ENCODE data around the gene TBL2.
"Not testable (repeated sequence)": the region's sequence is repeated elsewhere in the genome, so short reads cannot be mapped to it uniquely, and the experiment has no call there.

The TBL2 gene

DNA sequence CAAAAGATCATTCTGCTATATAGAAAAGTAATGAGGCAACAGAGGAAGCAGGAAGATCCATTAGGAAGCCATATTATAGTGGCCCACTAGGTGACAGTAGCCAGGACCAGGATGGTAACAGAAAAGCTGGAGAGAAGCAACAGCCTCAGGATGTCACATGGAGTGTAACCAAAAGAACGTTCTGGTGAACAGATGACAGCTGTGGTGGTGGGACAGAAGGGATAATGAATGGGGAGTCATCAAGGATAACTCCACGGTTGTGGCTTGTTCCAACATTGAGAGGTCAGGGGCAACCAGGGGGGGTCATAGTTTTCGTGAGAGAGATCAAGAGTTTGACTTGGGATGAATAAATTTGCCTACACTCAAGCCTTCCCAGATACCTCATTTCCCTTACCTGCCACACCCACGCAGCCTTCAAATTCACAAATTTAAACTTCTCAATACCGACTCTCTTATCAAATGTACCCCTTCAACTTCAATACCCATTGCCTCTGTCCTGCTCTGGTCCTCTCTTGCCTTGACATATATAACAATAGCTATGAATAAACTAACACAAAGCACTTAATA is 9.3 kb downstream of the TBL2 start:
- DNase-seq (ENCODE audit: insufficient read length, low spot score) (no peak), FAIRE-seq (no peak)
- no peak for TF ChIP-seq POLR2A (IDR thresholded peaks at IDR 0.05; ENCODE audit: low read depth, low read length)

DNA sequence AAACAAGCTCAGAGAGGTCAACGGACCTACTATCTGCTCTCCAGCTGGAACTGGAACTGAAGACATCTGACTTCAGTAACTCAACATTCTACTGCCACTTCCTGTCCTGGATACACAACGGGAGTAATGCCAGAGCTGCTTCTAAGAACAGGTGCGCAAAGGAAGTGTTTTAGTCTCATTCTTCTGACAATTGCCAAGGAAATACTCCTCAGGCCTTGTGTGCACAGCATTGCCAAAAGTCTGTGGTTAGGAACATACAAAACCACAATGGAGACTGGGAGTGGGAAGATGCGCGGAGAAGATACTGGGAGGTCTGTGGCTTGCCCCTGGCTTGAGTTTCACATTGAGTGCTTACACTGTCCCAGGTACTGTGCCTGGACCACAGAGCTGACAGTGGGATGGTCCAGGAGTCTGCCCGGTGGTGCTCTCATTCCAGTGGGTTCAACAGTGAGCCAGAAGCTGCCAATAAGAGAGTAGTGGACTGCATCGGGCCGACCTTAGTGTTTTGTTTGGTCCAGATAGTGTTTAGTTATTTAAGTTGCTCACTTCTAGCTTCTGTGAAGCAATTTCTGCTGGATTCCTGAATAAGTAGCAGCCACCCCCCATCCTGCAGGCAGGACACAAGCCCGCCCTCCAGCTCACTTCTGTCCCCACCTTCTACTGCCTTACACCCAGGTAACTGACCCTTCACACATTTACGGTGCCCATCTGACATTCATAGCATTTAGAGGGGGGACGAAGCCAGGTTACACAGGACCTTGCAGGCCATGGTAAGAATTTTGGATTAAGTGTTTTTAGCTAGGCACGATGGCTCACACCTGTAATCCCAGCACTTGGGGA is 10.3 kb downstream of the TBL2 start:
- no peak for DNase-seq (ENCODE audit: insufficient read length, low spot score)
- TF ChIP-seq POLR2A (IDR thresholded peaks at IDR 0.05; ENCODE audit: low read depth, low read length): no peak
- no peak for FAIRE-seq

DNA sequence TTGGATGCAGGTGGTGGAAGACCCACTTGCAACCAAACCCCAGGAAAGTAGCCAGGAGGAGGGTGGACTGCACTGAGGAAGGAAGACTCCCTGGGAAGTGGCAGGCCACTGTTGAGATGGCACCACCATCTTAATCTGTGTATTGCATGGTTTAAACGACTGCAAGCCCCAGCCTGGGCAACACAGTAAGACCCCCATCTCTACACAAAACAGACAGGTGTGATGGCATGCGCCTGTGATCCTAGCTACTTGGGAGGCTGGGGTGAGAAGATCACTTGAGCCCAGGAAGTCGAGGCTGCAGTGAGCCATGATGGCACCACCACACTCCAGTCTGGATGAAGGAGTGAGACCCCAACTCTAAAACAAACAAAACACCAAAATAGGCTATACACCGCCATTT is 11.2 kb downstream of the TBL2 start:
- no peak for DNase-seq (ENCODE audit: insufficient read length, low spot score)
- TF ChIP-seq POLR2A (IDR thresholded peaks at IDR 0.05; ENCODE audit: low read depth, low read length): no peak
- FAIRE-seq: no peak

DNA sequence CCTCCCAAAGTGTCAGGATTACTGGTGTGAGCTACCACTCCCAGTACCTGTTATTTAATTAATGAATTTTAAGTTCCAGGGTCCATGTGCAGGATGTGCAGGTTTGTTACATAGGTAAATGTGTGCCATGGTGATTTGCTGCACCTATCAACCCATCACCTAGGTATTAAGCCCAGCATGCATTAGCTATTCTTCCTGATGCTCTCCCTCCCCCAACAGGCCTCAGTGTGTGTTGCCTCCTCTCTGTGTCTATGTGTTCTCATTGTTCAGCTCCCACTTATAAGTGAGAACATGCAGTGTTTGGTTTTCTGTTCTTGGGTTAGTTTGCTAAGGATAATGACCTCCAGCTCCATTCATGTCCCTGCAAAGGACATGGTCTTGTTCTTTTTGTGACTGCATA is 11.9 kb downstream of the TBL2 start:
- not testable (repeated sequence) for FAIRE-seq

DNA sequence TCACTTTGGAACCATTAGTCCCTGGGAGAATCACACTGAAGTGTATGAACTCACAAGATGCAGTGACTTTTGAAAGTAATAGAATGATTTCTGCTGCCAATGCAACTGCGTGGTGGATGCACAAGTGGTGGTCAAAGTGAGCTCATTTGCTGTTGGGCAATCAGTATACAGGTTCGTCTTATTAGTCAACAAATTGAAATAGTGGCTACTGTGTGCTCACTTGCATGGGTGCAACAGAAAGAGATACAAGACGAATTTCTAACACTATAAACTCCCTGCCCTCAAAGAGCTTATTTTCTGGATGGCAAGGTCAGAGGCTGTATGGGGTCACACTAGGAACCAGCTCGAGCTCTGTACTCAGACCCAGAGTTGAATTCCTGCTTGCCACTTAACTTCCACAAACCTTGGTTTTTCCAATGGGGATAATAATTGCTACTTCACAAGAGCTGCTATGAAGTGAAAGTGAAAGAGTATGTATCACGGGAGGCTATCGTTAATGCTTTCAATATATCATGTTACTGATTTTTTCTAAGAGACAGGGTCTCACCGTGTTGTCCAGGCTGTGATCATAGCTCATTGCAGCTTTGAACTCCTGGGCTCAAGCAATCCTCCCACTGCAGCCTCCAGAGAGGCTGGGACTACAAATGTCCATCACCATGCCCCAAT is 12.6 kb downstream of the TBL2 start:
- FAIRE-seq (no peak), DNase-seq (ENCODE audit: insufficient read length, low spot score) (no peak)
- no peak for TF ChIP-seq POLR2A (IDR thresholded peaks at IDR 0.05; ENCODE audit: low read depth, low read length)

More for the DNA sequence above, 11.9 kb downstream of the TBL2 start:
- DNase-seq (ENCODE audit: insufficient read length, low spot score): not testable (repeated sequence)

DNA sequence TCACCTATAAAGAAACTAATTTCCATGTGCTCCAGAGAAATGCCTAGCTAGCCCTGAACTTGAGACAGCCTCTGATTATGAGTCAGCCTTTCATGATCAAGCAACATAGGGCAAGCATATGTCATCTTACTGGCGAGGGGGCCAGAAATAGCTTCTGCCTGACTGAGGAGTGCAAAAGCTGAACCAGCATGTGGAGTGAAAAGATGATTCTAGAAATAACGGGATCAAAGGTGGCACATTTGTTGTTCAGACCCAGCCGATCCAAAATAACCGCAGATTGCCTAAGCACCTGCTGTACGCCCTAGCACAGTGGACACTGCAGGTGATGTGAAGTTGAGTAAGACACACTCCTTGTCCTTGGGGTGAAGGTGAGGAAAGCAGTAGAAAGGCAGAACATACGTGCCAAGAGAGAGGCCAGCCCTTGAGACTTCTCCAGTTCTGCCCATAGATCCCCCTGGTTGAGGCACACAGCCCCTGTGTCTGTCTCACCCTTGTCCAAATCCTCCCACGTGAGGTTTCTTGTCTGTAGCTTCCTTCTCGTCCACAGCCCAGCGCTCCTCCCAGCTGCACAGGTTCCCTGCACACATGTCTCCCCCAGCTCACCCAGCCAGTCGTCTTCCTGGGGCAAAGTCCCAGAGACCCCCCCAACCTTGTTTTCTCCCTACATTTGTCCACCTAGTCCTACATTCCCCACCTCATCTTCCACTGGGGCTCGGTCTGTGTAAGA is 18.1 kb downstream of the TBL2 start:
- DNase-seq (ENCODE audit: insufficient read length, low spot score) (peak; percentile 84), FAIRE-seq (no peak)
- 0 out of 2 replicates have a peak, but pooled peaks have one; percentile 6 for TF ChIP-seq POLR2A (IDR thresholded peaks at IDR 0.05; ENCODE audit: low read depth, low read length)

- DNase-seq (ENCODE audit: insufficient read length, low spot score) (peak; percentile 88), FAIRE-seq (no peak)
- TF ChIP-seq POLR2A (IDR thresholded peaks at IDR 0.05; ENCODE audit: low read depth, low read length): peak; percentile 43
Measured at GRCh38 chr7:73557397-73558257, 20.8 kb downstream of the TBL2 start, which contains the start of gene BCL7B. Gene BCL7B (minus strand): TSS chr7:73557690. CDS start chr7:73557578, 112 bp downstream.

DNA sequence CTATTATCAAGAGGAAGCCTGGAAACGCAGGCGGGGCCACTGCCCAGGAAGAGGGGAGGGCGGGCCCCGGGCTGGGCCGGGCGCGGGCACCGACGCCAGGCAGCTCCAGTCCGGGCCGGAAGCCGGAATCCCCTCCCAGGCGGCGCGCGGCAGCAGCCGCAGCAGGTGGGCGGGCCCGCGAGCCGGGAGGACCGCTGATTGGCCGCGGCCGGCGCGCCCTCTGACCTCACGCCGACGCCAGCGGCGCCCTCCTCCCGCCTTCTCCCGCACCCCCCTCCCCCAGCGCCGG is 21.3 kb downstream of the TBL2 start:
- no peak for FAIRE-seq
- peak; percentile 86 for DNase-seq (ENCODE audit: insufficient read length, low spot score)
- TF ChIP-seq POLR2A (IDR thresholded peaks at IDR 0.05; ENCODE audit: low read depth, low read length): no peak

DNA sequence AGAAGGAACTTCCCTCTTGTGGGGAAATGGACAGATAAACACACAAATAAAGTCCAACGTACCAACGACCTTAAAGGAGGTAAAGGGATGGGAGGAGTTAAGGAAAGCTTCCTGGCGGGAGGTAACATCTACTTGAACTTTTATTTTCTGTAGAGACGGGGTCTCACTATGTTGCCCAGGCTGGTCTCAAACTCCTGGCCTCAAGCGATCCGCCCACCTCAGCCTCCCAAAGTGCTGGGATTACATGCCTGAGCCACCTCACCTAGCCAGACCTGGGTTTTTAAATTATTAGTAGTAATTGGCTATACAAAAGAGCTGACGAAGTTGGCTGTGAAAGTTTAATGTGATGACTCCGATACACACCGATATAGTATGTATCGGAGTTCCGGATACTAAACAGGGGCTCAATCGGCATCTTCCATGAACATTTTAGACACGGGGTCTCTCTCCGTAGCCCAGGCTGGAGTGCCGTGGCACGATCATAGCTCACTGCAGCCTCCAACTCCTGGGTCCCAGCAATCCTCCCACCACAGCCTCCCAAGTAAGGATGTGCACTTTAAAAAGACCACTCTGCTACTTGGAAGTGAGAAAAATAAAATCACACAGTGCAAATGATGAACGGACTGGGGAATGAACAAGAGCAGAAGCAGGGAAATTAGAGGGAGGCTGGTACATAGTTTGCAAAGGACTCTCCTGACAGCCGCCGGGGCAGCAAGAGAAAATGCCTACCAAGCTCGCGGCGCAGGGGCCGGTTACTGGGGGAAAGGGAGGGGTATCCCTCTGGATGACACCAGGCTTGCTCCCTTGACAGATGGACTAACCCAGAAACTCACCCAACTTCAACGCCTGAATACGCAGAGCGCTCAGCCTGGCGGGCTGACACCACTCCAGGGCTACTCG is 21.9 kb downstream of the TBL2 start:
- FAIRE-seq: no peak
- TF ChIP-seq POLR2A (IDR thresholded peaks at IDR 0.05; ENCODE audit: low read depth, low read length): peak; percentile 69
- DNase-seq (ENCODE audit: insufficient read length, low spot score): no peak

DNA sequence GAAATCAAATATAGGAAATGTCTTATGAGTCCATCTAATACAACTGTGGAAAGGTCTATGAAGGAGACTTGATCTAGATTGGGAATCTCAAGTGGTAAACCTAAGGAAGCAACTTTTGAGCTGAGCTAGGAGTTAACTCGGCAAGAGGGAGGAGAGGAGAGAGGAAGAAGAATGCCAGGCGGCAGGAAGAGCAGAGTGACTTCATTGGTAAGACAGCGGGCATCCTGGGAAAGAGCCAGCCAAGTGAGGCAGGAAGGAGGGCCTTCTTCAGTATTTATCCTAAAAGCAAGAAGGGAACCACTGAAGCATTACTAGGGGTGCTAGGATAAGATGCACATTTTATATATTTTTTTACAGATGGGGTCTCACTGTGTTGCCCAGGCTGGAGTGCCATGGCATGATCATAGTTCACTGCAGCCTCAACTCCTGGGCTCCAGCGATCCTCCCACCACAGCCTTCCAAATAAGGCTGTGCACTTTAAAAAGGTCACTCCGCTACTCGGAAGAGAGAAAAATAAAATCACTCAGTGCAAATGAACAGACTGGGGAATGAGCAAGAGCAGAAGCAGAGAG is 22.9 kb downstream of the TBL2 start:
- DNase-seq (ENCODE audit: insufficient read length, low spot score): peak; percentile 34
- FAIRE-seq: no peak
- TF ChIP-seq POLR2A (IDR thresholded peaks at IDR 0.05; ENCODE audit: low read depth, low read length): no peak

- DNase-seq (ENCODE audit: insufficient read length, low spot score); FAIRE-seq: not testable (repeated sequence)
Measured at GRCh38 chr7:73550093-73550492, 28.3 kb downstream of the TBL2 start.

DNA sequence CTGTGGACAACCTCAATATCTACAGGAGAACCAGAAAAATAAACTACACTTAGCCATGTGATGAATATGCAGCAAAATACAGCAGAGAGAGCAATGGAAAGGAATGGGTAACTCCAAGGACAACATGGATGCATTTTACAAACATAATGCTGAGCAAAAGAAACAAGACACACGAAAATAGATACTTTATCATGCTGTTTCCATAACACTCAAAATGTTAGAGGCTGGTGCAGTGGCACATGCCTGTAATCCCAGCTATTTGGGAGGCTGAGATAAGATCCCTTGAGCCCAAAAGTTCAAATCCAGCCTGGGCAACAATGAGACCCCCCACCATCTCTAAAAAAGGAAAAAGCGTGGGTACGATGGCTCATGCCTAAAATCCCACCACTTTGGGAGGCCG is 29.2 kb downstream of the TBL2 start:
- DNase-seq (ENCODE audit: insufficient read length, low spot score): no peak
- FAIRE-seq: no peak
- no peak for TF ChIP-seq POLR2A (IDR thresholded peaks at IDR 0.05; ENCODE audit: low read depth, low read length)
